ENCODE measurements around the gene ME3. TPM values are rescaled to one million over a fixed set of nuclear protein-coding genes. Genes with fewer than 3 reads are reported as not detected.
"Not testable (repeated sequence)": the region's sequence is repeated elsewhere in the genome, so short reads cannot be mapped to it uniquely, and the experiment has no call there.

Gene ME3
- total RNA-seq, 1 experiment from 2014 or later: 0.83 TPM

DNA sequence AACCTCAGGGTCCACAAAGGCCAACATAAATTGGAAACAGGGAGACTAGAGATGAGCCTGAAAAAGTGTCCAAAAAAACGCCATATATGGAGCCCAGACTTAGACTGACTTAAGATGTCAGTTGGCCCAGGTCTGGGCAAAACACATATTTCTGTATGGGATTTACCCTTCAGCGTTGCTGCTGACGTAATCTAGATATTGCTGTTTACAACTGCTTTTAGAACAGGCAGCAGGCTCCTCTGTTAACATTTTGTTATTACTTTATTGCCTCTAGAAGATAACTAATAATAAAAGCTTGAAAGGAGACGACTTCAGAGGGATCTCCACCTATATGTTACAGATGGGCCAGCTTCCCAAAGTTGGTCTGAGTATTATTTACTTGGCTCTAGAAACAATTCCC is 8.7 kb downstream of the ME3 start:
- Histone ChIP-seq H3K27me3 (ENCODE audit: control insufficient read depth, insufficient read depth, low read length) (0 out of 2 replicates have a peak, but pooled peaks cover 2% of the 10 kb centered on the region), H3K4me3 (ENCODE audit: insufficient read depth, low read depth, low read length) (no peak overlapping the region), H3K36me3 (replicated peaks; ENCODE audit: control insufficient read depth, insufficient read depth, low read length) (no peaks in the 10 kb centered on the region)
- DNase-seq: no peak

DNA sequence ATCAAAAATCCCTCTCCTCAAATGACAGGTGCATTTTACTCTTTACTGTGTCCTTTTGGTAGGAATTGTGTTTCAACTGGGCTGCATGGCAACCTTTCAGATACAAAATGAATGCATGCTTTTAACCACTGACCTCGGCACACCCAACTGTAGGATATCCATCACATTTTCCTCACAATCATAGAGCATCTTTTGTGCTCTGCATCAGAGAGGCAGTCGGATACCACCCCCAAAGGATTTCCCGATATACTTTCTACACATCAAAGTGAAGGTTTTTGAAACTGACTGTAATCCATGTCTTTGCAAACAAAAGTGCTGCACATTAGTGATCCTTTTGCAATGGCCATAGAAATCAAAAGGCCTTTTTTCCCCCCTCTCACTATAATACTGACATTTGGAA is 9.1 kb downstream of the ME3 start:
- H3K4me3 ChIP-seq (ENCODE audit: insufficient read depth, low read depth, low read length): no peak overlapping the region
- no peaks in the 10 kb centered on the region for H3K27me3 ChIP-seq (ENCODE audit: control insufficient read depth, insufficient read depth, low read length)
- H3K36me3 ChIP-seq (replicated peaks; ENCODE audit: control insufficient read depth, insufficient read depth, low read length): no peaks in the 10 kb centered on the region
- no peak for DNase-seq

- no peak for DNase-seq
- Histone ChIP-seq H3K27me3 (ENCODE audit: control insufficient read depth, insufficient read depth, low read length) (no peaks in the 10 kb centered on the region), H3K4me3 (ENCODE audit: insufficient read depth, low read depth, low read length) (no peak overlapping the region), H3K36me3 (replicated peaks; ENCODE audit: control insufficient read depth, insufficient read depth, low read length) (no peaks in the 10 kb centered on the region)
Measured at GRCh38 chr11:86660736-86661135, 11.7 kb downstream of the ME3 start.

GRCh38 chr11:86660088-86660487 is 12.3 kb downstream of the ME3 start:
- DNase-seq: no peak
- Histone ChIP-seq H3K4me3 (ENCODE audit: insufficient read depth, low read depth, low read length) (no peak overlapping the region), H3K27me3 (ENCODE audit: control insufficient read depth, insufficient read depth, low read length) (no peaks in the 10 kb centered on the region), H3K36me3 (replicated peaks; ENCODE audit: control insufficient read depth, insufficient read depth, low read length) (no peaks in the 10 kb centered on the region)

- no peaks in the 10 kb centered on the region for H3K27me3 ChIP-seq (ENCODE audit: control insufficient read depth, insufficient read depth, low read length)
- no peak for DNase-seq
- H3K4me3 ChIP-seq (ENCODE audit: insufficient read depth, low read depth, low read length): no peak overlapping the region
- no peaks in the 10 kb centered on the region for H3K36me3 ChIP-seq (replicated peaks; ENCODE audit: control insufficient read depth, insufficient read depth, low read length)
Measured at GRCh38 chr11:86658534-86658933, 13.9 kb downstream of the ME3 start.

GRCh38 chr11:86645212-86645611 is 27.2 kb downstream of the ME3 start:
- not testable (repeated sequence) for H3K36me3 ChIP-seq (replicated peaks; ENCODE audit: control insufficient read depth, insufficient read depth, low read length); DNase-seq; H3K27me3 ChIP-seq (ENCODE audit: control insufficient read depth, insufficient read depth, low read length); H3K4me3 ChIP-seq (ENCODE audit: insufficient read depth, low read depth, low read length)

DNA sequence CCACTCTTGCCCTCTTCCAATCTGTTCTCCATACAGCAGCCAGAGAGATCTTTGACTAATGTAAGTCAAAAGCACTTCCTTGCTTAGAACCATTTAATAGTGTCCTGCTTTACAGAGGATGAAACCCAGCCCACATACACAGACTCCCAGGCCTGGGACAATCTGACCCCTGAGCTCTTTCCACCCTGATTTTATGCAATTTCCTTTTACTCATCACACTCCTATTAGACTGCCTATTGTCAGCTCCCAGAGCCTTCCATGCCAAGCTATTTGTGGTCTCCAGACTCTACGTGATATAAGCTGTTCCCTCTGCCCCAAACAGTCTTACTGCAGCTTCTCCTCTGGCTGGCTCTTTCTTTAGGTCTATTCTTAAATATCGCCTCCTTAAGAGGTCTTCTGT is 28.1 kb downstream of the ME3 start:
- H3K27me3 ChIP-seq (ENCODE audit: control insufficient read depth, insufficient read depth, low read length): no peaks in the 10 kb centered on the region
- H3K36me3 ChIP-seq (replicated peaks; ENCODE audit: control insufficient read depth, insufficient read depth, low read length): no peaks in the 10 kb centered on the region
- DNase-seq: no peak
- no peak overlapping the region for H3K4me3 ChIP-seq (ENCODE audit: insufficient read depth, low read depth, low read length)

GRCh38 chr11:86641537-86642261 is 30.7 kb downstream of the ME3 start:
- Histone ChIP-seq H3K27me3 (ENCODE audit: control insufficient read depth, insufficient read depth, low read length) (no peaks in the 10 kb centered on the region), H3K36me3 (replicated peaks; ENCODE audit: control insufficient read depth, insufficient read depth, low read length) (no peaks in the 10 kb centered on the region), H3K4me3 (ENCODE audit: insufficient read depth, low read depth, low read length) (no peak overlapping the region)
- no peak for DNase-seq

GRCh38 chr11:86639137-86639536 is 33.3 kb downstream of the ME3 start:
- H3K36me3 ChIP-seq (replicated peaks; ENCODE audit: control insufficient read depth, insufficient read depth, low read length): no peaks in the 10 kb centered on the region
- DNase-seq: no peak
- H3K27me3 ChIP-seq (ENCODE audit: control insufficient read depth, insufficient read depth, low read length): no peaks in the 10 kb centered on the region
- no peak overlapping the region for H3K4me3 ChIP-seq (ENCODE audit: insufficient read depth, low read depth, low read length)

DNA sequence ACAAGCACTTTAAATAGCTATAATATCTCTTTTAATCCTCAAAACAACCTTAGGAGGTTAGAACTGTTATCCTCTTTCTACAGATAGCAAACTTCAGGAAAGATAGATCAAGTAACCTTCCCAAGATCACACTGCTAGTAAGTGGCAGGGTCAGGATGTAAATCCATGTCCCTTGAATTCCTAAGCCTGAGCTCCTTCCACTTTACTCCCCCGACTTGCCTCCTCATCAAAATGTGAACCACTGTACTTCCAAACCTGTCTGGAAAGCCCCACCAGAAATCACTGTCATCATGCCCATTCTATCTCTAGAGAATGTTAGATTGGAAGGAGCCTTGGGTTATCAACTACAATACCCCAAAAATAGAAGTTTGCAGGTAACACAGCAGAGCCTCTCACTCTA is 33.7 kb downstream of the ME3 start:
- Histone ChIP-seq H3K36me3 (replicated peaks; ENCODE audit: control insufficient read depth, insufficient read depth, low read length) (no peaks in the 10 kb centered on the region), H3K4me3 (ENCODE audit: insufficient read depth, low read depth, low read length) (no peak overlapping the region), H3K27me3 (ENCODE audit: control insufficient read depth, insufficient read depth, low read length) (no peaks in the 10 kb centered on the region)
- no peak for DNase-seq

GRCh38 chr11:86637988-86638387 is 34.4 kb downstream of the ME3 start:
- Histone ChIP-seq H3K27me3 (ENCODE audit: control insufficient read depth, insufficient read depth, low read length) (no peaks in the 10 kb centered on the region), H3K36me3 (replicated peaks; ENCODE audit: control insufficient read depth, insufficient read depth, low read length) (no peaks in the 10 kb centered on the region), H3K4me3 (ENCODE audit: insufficient read depth, low read depth, low read length) (no peak overlapping the region)
- DNase-seq: no peak

DNA sequence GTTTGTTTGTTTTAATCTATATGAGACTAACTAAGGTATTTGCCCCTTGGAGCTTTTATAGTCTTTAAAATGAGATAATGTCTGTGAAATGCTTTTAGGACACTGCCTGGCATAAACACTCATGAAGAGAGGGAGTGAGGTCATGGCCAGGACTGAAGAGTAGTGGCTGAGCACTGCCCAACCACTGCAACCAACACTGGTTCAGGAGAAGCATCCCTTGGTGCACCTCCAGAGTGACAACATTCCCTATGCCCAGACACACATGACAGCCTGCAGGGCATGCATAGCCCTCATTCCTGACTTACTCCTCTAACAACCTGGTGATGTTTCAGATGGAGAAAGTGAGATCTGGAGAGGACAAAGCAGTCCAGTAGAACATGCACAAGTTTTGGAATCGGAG is 36.1 kb downstream of the ME3 start:
- Histone ChIP-seq H3K27me3 (ENCODE audit: control insufficient read depth, insufficient read depth, low read length) (no peaks in the 10 kb centered on the region), H3K36me3 (replicated peaks; ENCODE audit: control insufficient read depth, insufficient read depth, low read length) (no peaks in the 10 kb centered on the region), H3K4me3 (ENCODE audit: insufficient read depth, low read depth, low read length) (no peak overlapping the region)
- DNase-seq: no peak

GRCh38 chr11:86632499-86633269 is 39.7 kb downstream of the ME3 start:
- no peaks in the 10 kb centered on the region for H3K27me3 ChIP-seq (ENCODE audit: control insufficient read depth, insufficient read depth, low read length)
- no peak overlapping the region for H3K4me3 ChIP-seq (ENCODE audit: insufficient read depth, low read depth, low read length)
- peak; percentile 43 for DNase-seq
- no peaks in the 10 kb centered on the region for H3K36me3 ChIP-seq (replicated peaks; ENCODE audit: control insufficient read depth, insufficient read depth, low read length)

DNA sequence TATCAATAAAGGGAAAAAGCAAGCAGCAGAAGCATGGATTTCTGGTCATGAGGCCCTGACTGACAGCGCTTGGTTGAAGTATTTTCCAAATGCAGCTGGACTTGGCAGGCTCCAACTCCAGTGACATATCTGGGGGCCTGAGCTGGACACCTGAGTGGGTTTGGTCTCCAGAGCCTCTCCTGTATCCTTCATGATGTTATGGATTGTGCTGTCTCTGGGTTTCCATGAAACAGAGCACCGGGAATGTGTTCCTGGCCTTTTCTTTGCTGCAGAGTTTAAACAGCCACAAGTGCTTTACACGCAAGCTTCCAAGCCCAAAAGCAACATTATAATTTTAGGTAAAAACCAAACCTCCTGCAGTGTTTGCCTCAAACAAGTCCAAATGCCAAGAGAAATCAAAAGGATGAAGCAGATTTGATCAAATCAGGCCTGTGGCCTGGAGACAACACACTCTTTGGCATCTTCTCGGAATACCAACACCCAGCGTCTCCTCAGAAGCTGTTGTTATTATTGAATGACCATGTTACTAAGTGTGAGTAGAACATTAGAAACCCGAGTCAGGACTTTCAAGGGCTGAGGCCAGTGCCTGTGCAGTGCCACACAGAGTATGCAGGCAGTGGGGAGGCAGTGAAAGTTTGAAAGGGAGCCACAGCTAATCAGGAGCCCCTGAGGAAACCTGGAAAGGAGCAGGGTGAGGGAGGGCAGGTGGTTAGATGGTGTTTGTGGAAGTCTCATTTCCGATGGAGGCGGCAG is 42.0 kb downstream of the ME3 start:
- DNase-seq: no peak
- Histone ChIP-seq H3K4me3 (ENCODE audit: insufficient read depth, low read depth, low read length) (no peak overlapping the region), H3K36me3 (replicated peaks; ENCODE audit: control insufficient read depth, insufficient read depth, low read length) (no peaks in the 10 kb centered on the region), H3K27me3 (ENCODE audit: control insufficient read depth, insufficient read depth, low read length) (no peaks in the 10 kb centered on the region)
